HCT116 (cell line): ENCODE measurements around the gene CGN. TPM values are rescaled to one million over a fixed set of nuclear protein-coding genes. Genes with fewer than 3 reads are reported as not detected.

Source experiments
- ATAC-seq: fragments of 200-7000 bp; cut with Tn5 transposase; 2 replicates; pipeline ENCODE4 v1.9.1; 2020; ENCODE audit warnings: mild to moderate bottlenecking, moderate library complexity
- BruUV-seq: library from RNA; stranded (reverse); fragments of 400-500 nt; replicated peaks from 2 replicates; lab custom pipeline; 2021; lab: Mats Ljungman, UMichigan
- CTCF ChIA-PET: fragments of 300-600 bp; sonication (Branson Sonifier 250); formaldehyde crosslinking; loops from one replicate; lab custom pipeline; 2021; ENCODE audit warnings: antibody characterized with exemption; lab: Charles Lee
- POLR2A ChIA-PET: fragments of 300-600, 350-600 bp; sonication (Branson Sonifier 250); formaldehyde crosslinking; loops from one replicate; lab custom pipeline; 2021; ENCODE audit warnings: antibody characterized with exemption; lab: Charles Lee
- RAD21 ChIA-PET, 2 experiments: fragments of 300-600 bp; sonication (Branson Sonifier 250); formaldehyde crosslinking; loops; one replicate each; lab custom pipeline; 2023; ENCODE audit warnings: low total read pairs in 2 of 2; ENCODE audit not compliant: uncharacterized antibody in 2 of 2, unreplicated experiment in 2 of 2, low non-redundant PET in 1 of 2; lab: Charles Lee
- DNase-seq: peaks from one replicate; pipeline ENCODE4 v3.0.0-alpha.2; 2010; ENCODE audit warnings: low read depth, low spot score
- H2AFZ ChIP-seq: fragments of 200-600 bp; shearing (Covaris generic), sonication (generic); 2 replicates; pipeline ENCODE4 v1.6.1; 2017; ENCODE audit warnings: low read depth, mixed run types, mixed read lengths, antibody characterized with exemption, low read length; ENCODE audit not compliant: poor library complexity, severe bottlenecking
- H3K27ac ChIP-seq: 2 replicates; pipeline ENCODE4 v1.5.1; 2012; ENCODE audit warnings: low read depth, low read length
- H3K27me3 ChIP-seq: fragments of 200-600 bp; sonication (generic); 2 replicates; pipeline ENCODE4 v1.6.1; 2016; ENCODE audit warnings: mixed run types, low read length, mixed read lengths; ENCODE audit not compliant: insufficient read depth
- H3K36me3 ChIP-seq, 2 experiments: fragments of 200-500 bp in 1 of 2; fragments of 200-600 bp in 1 of 2; sonication (Bioruptor generic) in 1 of 2; sonication (generic) in 1 of 2; 2 replicates each; pipeline versions ENCODE4 v1.5.1 to v1.6.1; 2014 to 2016; ENCODE audit warnings: low read length in 2 of 2, inconsistent platforms in 1 of 2, mixed read lengths in 1 of 2, mixed run types in 1 of 2; ENCODE audit not compliant: insufficient read depth in 2 of 2, control insufficient read depth in 1 of 2
- H3K4me1 ChIP-seq, 2 experiments: fragments of 200-600 bp in 1 of 2; sonication (generic) in 1 of 2; 2 replicates each; pipeline versions ENCODE4 v1.5.1 to v1.6.1; 2012 to 2017; ENCODE audit warnings: low read length in 2 of 2, inconsistent platforms in 1 of 2, mild to moderate bottlenecking in 1 of 2, mixed read lengths in 1 of 2, mixed run types in 1 of 2, moderate library complexity in 1 of 2; ENCODE audit not compliant: insufficient read depth in 2 of 2, control insufficient read depth in 1 of 2
- H3K4me2 ChIP-seq: fragments of 200-600 bp; sonication (generic); 2 replicates; pipeline ENCODE4 v1.6.1; 2017; ENCODE audit warnings: mixed run types, low read length, mixed read lengths
- H3K4me3 ChIP-seq, 2 experiments: fragments of 200-600 bp in 1 of 2; sonication (generic) in 1 of 2; replicated peaks in 1 of 2; 2 replicates each; pipeline ENCODE4 v1.5.1; 2011 to 2016; ENCODE audit warnings: low read length in 2 of 2, control low read depth in 1 of 2, low read depth in 1 of 2, mild to moderate bottlenecking in 1 of 2, mixed read lengths in 1 of 2, mixed run types in 1 of 2
- H3K79me2 ChIP-seq: fragments of 200-600 bp; sonication (generic); 2 replicates; pipeline ENCODE4 v1.6.1; 2017; ENCODE audit warnings: mild to moderate bottlenecking, mixed run types, low read length, moderate library complexity, mixed read lengths; ENCODE audit not compliant: insufficient read depth
- H3K9ac ChIP-seq: fragments of 200-600 bp; sonication (generic); 2 replicates; pipeline ENCODE4 v1.6.1; 2016; ENCODE audit warnings: low read length, mixed read lengths
- H3K9me2 ChIP-seq: fragments of 200-600 bp; sonication (generic), shearing (Covaris generic); 2 replicates; pipeline ENCODE4 v1.6.1; 2017; ENCODE audit warnings: mixed run types, mild to moderate bottlenecking, moderate library complexity; ENCODE audit not compliant: insufficient read depth
- H3K9me3 ChIP-seq, 2 experiments: fragments of 200-500 bp in 1 of 2; fragments of 200-600 bp in 1 of 2; sonication (Bioruptor generic) in 1 of 2; sonication (generic) in 1 of 2; 2 replicates each; pipeline ENCODE4 v1.6.1; 2014 to 2017; ENCODE audit warnings: low read length in 2 of 2, mixed read lengths in 2 of 2, inconsistent platforms in 1 of 2, low read depth in 1 of 2, mild to moderate bottlenecking in 1 of 2, mixed run types in 1 of 2, moderate library complexity in 1 of 2; ENCODE audit not compliant: control insufficient read depth in 1 of 2, insufficient read depth in 1 of 2
- H4K20me1 ChIP-seq: fragments of 200-600 bp; sonication (generic), shearing (Covaris generic); 2 replicates; pipeline ENCODE4 v1.6.1; 2017; ENCODE audit warnings: mixed run types, mild to moderate bottlenecking, moderate library complexity; ENCODE audit not compliant: insufficient read depth
- POLR2A ChIP-seq: IDR thresholded peaks from 2 replicates; pipeline ENCODE4 v1.7.0; 2011; ENCODE audit warnings: borderline replicate concordance; ENCODE audit not compliant: insufficient read depth, insufficient read length; ENCODE audit errors: extremely low read depth
- intact Hi-C: fragments of 100-400 bp; cut with micrococcal nuclease; formaldehyde crosslinking; loops from 2 replicates; pipeline ENCODE4 v1.10.0; 2022
- total RNA-seq: library from RNA; stranded (reverse); gene quantifications from one replicate; pipeline ENCODE4 v1.2.1, GENCODE V29; 2021; ENCODE audit not compliant: unreplicated experiment
- TF ChIP-seq, protein P1 (sequence below): IDR thresholded peaks from 2 replicates; pipeline ENCODE4 v1.6.1; 2012; ENCODE audit warnings: low read depth
- TF ChIP-seq, protein P2 (sequence below): IDR thresholded peaks from 2 replicates; pipeline ENCODE4 v1.6.1; 2012

The CGN gene
- total RNA-seq, 1 experiment from 2014 or later = 19.7 TPM

DNA sequence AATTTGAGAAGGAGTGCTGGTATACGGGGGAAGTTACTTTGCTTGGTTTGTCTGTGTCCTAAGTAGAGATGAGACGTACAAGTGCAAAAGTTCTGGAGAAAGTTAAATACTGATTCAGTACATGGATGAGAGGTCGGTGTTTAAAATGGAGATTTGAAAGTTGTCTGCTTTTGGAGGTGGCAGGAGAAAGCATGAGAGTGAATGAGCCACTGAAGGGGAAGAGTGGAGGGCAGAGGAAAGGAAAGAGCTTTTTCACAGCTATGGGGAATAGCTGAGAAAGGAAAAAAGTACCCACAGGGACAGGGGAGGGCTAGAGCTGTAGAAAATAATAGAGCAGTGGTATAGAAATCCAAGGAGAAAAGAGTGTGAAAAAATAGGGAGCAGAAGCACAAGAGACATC, 18.1 kb upstream of the CGN start:
- peaks cover 27 to 33% of the 10 kb centered on the region in 2 experiments for H3K4me1 ChIP-seq
- H3K4me3 ChIP-seq = no peak overlapping the region
- H3K27me3 ChIP-seq = no peaks in the 10 kb centered on the region
- RAD21 ChIA-PET = no interaction called here
- TF ChIP-seq, protein P1, sequence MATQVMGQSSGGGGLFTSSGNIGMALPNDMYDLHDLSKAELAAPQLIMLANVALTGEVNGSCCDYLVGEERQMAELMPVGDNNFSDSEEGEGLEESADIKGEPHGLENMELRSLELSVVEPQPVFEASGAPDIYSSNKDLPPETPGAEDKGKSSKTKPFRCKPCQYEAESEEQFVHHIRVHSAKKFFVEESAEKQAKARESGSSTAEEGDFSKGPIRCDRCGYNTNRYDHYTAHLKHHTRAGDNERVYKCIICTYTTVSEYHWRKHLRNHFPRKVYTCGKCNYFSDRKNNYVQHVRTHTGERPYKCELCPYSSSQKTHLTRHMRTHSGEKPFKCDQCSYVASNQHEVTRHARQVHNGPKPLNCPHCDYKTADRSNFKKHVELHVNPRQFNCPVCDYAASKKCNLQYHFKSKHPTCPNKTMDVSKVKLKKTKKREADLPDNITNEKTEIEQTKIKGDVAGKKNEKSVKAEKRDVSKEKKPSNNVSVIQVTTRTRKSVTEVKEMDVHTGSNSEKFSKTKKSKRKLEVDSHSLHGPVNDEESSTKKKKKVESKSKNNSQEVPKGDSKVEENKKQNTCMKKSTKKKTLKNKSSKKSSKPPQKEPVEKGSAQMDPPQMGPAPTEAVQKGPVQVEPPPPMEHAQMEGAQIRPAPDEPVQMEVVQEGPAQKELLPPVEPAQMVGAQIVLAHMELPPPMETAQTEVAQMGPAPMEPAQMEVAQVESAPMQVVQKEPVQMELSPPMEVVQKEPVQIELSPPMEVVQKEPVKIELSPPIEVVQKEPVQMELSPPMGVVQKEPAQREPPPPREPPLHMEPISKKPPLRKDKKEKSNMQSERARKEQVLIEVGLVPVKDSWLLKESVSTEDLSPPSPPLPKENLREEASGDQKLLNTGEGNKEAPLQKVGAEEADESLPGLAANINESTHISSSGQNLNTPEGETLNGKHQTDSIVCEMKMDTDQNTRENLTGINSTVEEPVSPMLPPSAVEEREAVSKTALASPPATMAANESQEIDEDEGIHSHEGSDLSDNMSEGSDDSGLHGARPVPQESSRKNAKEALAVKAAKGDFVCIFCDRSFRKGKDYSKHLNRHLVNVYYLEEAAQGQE = no peak
- no peak for TF ChIP-seq POLR2A
- TF ChIP-seq, protein P2, sequence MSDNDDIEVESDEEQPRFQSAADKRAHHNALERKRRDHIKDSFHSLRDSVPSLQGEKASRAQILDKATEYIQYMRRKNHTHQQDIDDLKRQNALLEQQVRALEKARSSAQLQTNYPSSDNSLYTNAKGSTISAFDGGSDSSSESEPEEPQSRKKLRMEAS = no peak
- TF ChIP-seq, all 23 proteins: peak for 0
- no TSS peak for BruUV-seq
- DNase-seq (no peak), ATAC-seq (no peak)
- H3K79me2 ChIP-seq = no peaks in the 10 kb centered on the region
- no peak overlapping the region for H3K9ac ChIP-seq
- H4K20me1 ChIP-seq = no peaks in the 10 kb centered on the region
- no peaks in the 10 kb centered on the region for H3K36me3 ChIP-seq
- no peaks in the 10 kb centered on the region for H3K9me2 ChIP-seq
- intact Hi-C loops = no loop called here
- peak overlapping the region; percentile 29; the same call in 1 of the 2 replicates for H3K4me2 ChIP-seq
- H3K27ac ChIP-seq = no peak overlapping the region
- POLR2A ChIA-PET = interaction anchor here (1.5 to 2.4 kb wide), 2 partner anchors 16 to 49 kb away, joined by 3 to 10 read pairs; no protein-coding TSS in a partner anchor
- H2AFZ ChIP-seq = no peak overlapping the region
- CTCF ChIA-PET = interaction anchor here (1.1 kb wide), 1 partner anchor 9 kb away, joined by 4 read pairs; no protein-coding TSS in a partner anchor
- H3K9me3 ChIP-seq = no peaks in the 10 kb centered on the region
